Thoracic aorta (tissue), 2 donors: ENCODE data around the gene POGK. TPM values are rescaled to one million over a fixed set of nuclear protein-coding genes. Genes with fewer than 3 reads are reported as not detected.

Experiments
- ATAC-seq: fragments of 150-250 bp; one replicate; pipeline ENCODE4 v1.8.0; 2017; ENCODE audit warnings: low read depth; ENCODE audit not compliant: insufficient number of reproducible peaks, low FRiP score
- DNase-seq: peaks from one replicate; pipeline ENCODE4 v3.0.0-alpha.2; 2020; ENCODE audit warnings: low spot score
- H3K27ac ChIP-seq, 2 donors: fragments of 200-600 bp; sonication (generic); 1 replicate in 1 of 2; 2 replicates in 1 of 2; pipeline ENCODE4 v1.5.1; 2016; ENCODE audit warnings: mild to moderate bottlenecking in 2 of 2, moderate library complexity in 2 of 2
- H3K27me3 ChIP-seq: fragments of 200-600 bp; sonication (generic); replicated peaks from 2 replicates; pipeline ENCODE4 v1.6.0; 2016; ENCODE audit warnings: mild to moderate bottlenecking; ENCODE audit not compliant: insufficient read depth
- H3K36me3 ChIP-seq: fragments of 200-600 bp; sonication (generic); one replicate; pipeline ENCODE4 v1.5.1; 2016
- H3K4me1 ChIP-seq, 2 donors: fragments of 200-600 bp; sonication (generic); 1 replicate in 1 of 2; 2 replicates in 1 of 2; pipeline versions ENCODE4 v1.5.1 to v1.6.0; 2016; ENCODE audit warnings: low read depth in 2 of 2, mild to moderate bottlenecking in 1 of 2; ENCODE audit not compliant: control insufficient read depth in 1 of 2
- H3K4me3 ChIP-seq: fragments of 200-600 bp; sonication (generic); 2 replicates; pipeline ENCODE4 v1.5.1; 2016; ENCODE audit warnings: mild to moderate bottlenecking
- H3K9me3 ChIP-seq: fragments of 200-600 bp; sonication (generic); 2 replicates; pipeline ENCODE4 v1.5.1; 2016
- total RNA-seq, 2 donors: library from RNA; depleted of rRNA; stranded (reverse); fragments of >200 nt; gene quantifications; one replicate each; pipeline versions ENCODE4 v1.1.0 to v1.2.3, GENCODE V29; 2016
- TF ChIP-seq, protein P1 (sequence below): fragments of 200-600 bp; sonication (generic); IDR thresholded peaks from one replicate; pipeline ENCODE4 v1.5.1; 2019; ENCODE audit warnings: antibody characterized with exemption

POGK gene
- total RNA-seq, 2 donors from 2014 or later: 33.7 to 54.6 TPM

GRCh38 chr1:166844791-166845190 lies 5.5 kb downstream of the POGK start:
- no peak for ATAC-seq
- TF ChIP-seq, protein P1, sequence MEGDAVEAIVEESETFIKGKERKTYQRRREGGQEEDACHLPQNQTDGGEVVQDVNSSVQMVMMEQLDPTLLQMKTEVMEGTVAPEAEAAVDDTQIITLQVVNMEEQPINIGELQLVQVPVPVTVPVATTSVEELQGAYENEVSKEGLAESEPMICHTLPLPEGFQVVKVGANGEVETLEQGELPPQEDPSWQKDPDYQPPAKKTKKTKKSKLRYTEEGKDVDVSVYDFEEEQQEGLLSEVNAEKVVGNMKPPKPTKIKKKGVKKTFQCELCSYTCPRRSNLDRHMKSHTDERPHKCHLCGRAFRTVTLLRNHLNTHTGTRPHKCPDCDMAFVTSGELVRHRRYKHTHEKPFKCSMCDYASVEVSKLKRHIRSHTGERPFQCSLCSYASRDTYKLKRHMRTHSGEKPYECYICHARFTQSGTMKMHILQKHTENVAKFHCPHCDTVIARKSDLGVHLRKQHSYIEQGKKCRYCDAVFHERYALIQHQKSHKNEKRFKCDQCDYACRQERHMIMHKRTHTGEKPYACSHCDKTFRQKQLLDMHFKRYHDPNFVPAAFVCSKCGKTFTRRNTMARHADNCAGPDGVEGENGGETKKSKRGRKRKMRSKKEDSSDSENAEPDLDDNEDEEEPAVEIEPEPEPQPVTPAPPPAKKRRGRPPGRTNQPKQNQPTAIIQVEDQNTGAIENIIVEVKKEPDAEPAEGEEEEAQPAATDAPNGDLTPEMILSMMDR: no peak
- H3K9me3 ChIP-seq: no peaks in the 10 kb centered on the region
- H3K4me1 ChIP-seq: peaks cover 23 to 79% of the 10 kb centered on the region in 2 donors
- H3K36me3 ChIP-seq: peaks cover 25% of the 10 kb centered on the region
- no peak overlapping the region for H3K4me3 ChIP-seq
- no peak for DNase-seq
- peak overlapping the region; percentile 10 to 51 for H3K27ac ChIP-seq
- no peaks in the 10 kb centered on the region for H3K27me3 ChIP-seq

DNA sequence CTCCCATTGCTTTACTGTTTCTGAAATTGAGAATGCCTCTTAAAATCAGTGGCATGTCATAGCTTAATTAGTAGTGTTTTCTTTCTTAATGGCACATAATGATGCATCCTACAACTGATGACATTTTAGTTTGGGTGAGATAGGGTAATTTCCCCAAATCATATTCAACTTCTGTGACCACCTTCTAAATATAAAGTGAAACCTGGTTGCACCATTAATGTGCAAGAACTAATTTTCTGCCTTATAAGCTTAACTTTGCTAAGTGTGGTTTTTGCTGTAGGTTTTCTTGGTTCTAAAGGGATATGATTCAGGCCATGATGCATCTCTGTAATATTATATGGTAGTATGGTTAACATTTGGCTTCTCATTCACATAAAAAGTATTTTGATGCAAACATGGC lies 8.9 kb downstream of the POGK start:
- no peak for ATAC-seq
- Histone ChIP-seq H3K4me1 (peaks cover 10 to 54% of the 10 kb centered on the region in 2 donors), H3K36me3 (peaks cover 42% of the 10 kb centered on the region)

DNA sequence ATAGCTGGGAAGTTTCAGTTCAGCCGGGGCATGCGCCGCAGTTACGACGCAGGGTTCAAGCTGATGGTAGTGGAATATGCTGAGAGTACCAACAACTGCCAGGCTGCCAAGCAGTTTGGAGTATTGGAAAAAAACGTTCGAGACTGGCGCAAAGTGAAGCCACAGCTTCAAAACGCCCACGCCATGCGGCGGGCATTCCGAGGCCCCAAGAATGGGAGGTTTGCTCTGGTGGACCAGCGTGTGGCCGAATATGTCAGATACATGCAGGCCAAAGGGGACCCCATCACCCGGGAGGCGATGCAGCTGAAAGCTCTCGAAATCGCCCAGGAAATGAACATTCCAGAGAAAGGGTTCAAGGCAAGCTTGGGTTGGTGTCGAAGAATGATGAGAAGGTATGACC lies 9.9 kb downstream of the POGK start:
- peaks cover under 1 to 49% of the 10 kb centered on the region in 2 donors for H3K4me1 ChIP-seq
- H3K9me3 ChIP-seq: no peaks in the 10 kb centered on the region
- H3K4me3 ChIP-seq: no peak overlapping the region
- no peak overlapping the region for H3K27ac ChIP-seq
- DNase-seq: no peak
- peaks cover 38% of the 10 kb centered on the region for H3K36me3 ChIP-seq
- no peak for ATAC-seq
- TF ChIP-seq, protein P1: no peak
- H3K27me3 ChIP-seq: no peaks in the 10 kb centered on the region

More for the DNA sequence above, 8.9 kb downstream of the POGK start:
- Histone ChIP-seq H3K27me3 (no peaks in the 10 kb centered on the region), H3K9me3 (no peaks in the 10 kb centered on the region), H3K27ac (no peak overlapping the region), H3K4me3 (no peak overlapping the region)
- TF ChIP-seq, protein P1: no peak
- no peak for DNase-seq

- DNase-seq (no peak), ATAC-seq (no peak)
- H3K4me3 ChIP-seq: no peak overlapping the region
- H3K36me3 ChIP-seq: peaks cover 46% of the 10 kb centered on the region
- no peaks in the 10 kb centered on the region for H3K9me3 ChIP-seq
- H3K27me3 ChIP-seq: no peaks in the 10 kb centered on the region
- TF ChIP-seq, protein P1: no peak
- no peak overlapping the region for H3K27ac ChIP-seq
- H3K4me1 ChIP-seq: peaks cover 0 to 15% of the 10 kb centered on the region in 2 donors
Measured at GRCh38 chr1:166852918-166853317, 13.6 kb downstream of the POGK start.

GRCh38 chr1:166855558-166855957 lies 16.3 kb downstream of the POGK start:
- peaks cover 33% of the 10 kb centered on the region for H3K36me3 ChIP-seq
- ATAC-seq: no peak

More at GRCh38 chr1:166855558-166855957, 16.3 kb downstream of the POGK start:
- TF ChIP-seq, protein P1: no peak
- H3K27ac ChIP-seq: no peak overlapping the region
- peaks cover 0 to 11% of the 10 kb centered on the region in 2 donors for H3K4me1 ChIP-seq
- H3K9me3 ChIP-seq: no peaks in the 10 kb centered on the region
- no peak overlapping the region for H3K4me3 ChIP-seq
- no peak for DNase-seq
- no peaks in the 10 kb centered on the region for H3K27me3 ChIP-seq
